ENCODE data around the gene TCAF1.

DNA sequence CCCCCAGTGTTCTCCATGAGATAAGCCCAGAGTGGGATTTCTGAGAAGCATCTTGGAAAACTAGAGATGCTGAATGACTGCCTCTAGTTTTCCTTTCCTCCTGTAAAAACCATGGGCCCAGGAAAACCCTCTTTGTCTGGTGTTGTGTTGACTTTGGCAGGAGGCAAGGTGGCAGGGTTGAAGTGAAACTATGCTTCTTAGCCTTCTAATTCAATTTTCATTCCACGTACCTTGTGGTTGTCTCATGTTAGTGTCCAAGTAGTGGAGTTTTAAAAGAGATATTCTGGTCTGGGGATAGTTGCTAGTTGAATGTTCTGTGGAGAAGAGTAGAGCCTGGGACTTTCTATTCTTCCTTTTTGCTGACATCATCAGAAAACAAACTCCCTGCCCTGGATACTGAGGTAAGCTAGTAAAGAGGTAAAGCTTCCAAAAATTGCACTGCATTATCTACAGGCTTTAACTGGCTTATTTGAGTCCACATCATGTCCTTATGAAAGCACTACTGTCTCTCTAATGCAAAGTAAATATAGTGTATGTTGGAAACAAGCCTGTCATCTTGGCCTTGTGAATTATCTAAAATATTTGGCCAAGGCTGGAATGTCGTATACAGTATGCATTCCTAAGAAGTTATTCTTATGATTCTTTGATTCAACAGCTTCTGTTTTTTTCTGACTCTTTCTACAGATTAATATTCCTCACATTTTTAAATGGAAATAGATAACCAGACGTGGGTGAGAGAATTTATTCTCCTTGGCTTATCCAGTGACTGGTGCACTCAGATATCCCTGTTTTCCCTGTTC is 32.8 kb upstream of the TCAF1 start, which contains the start of gene OR2F2:
- TF ChIP-seq POLR2A (IDR thresholded peaks at IDR 0.05) (no peak), CTCF (IDR thresholded peaks at IDR 0.05) (no peak)
